ENCODE data around the gene NRTN.

- TF ChIP-seq, protein P1, sequence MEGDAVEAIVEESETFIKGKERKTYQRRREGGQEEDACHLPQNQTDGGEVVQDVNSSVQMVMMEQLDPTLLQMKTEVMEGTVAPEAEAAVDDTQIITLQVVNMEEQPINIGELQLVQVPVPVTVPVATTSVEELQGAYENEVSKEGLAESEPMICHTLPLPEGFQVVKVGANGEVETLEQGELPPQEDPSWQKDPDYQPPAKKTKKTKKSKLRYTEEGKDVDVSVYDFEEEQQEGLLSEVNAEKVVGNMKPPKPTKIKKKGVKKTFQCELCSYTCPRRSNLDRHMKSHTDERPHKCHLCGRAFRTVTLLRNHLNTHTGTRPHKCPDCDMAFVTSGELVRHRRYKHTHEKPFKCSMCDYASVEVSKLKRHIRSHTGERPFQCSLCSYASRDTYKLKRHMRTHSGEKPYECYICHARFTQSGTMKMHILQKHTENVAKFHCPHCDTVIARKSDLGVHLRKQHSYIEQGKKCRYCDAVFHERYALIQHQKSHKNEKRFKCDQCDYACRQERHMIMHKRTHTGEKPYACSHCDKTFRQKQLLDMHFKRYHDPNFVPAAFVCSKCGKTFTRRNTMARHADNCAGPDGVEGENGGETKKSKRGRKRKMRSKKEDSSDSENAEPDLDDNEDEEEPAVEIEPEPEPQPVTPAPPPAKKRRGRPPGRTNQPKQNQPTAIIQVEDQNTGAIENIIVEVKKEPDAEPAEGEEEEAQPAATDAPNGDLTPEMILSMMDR (IDR thresholded peaks at IDR 0.05; ENCODE audit: low read depth, low read length): no peak
- no peak for TF ChIP-seq EZH2phosphoT487 (IDR thresholded peaks at IDR 0.05; ENCODE audit: low read depth)
These were observed 39.9 kb downstream of the NRTN start for GRCh38 chr19:5844456-5845433.

Measured in OCI-LY3 (cell line).